Measurements from ENCODE around the gene IL27RA.

Gene IL27RA

GRCh38 chr19:14031719-14032480, at the start of gene IL27RA:
Gene IL27RA (plus strand): TSS chr19:14031762. CDS start chr19:14031873, 111 bp downstream.
- H3K27me3 ChIP-seq (ENCODE audit: insufficient read depth, low read length, poor library complexity, severe bottlenecking) = no peaks in the 10 kb centered on the region
- H3K4me2 ChIP-seq (ENCODE audit: low read depth, low read length, poor library complexity, severe bottlenecking) = peak within 1 kb of the TSS; percentile 74
- H3K9me3 ChIP-seq (ENCODE audit: insufficient read depth, low read depth, low read length) = no peaks in the 10 kb centered on the region
- peaks cover 5% of the 10 kb centered on the region for H3K4me1 ChIP-seq (ENCODE audit: insufficient read depth, low read length, poor library complexity, severe bottlenecking)
- TF ChIP-seq EZH2phosphoT487 (IDR thresholded peaks at IDR 0.05; ENCODE audit: borderline replicate concordance) (no peak), CTCF (conservative IDR thresholded peaks at IDR 0.05; ENCODE audit: low read length) (peak; percentile 78)
- H3K79me2 ChIP-seq (ENCODE audit: insufficient read depth, low read length) = peaks cover 10% of the 10 kb centered on the region; the same call in 1 of the 2 replicates
- H3K4me3 ChIP-seq (ENCODE audit: low read length, poor library complexity, severe bottlenecking) = peak within 1 kb of the TSS; percentile 76
- H3K9me2 ChIP-seq (replicated peaks; ENCODE audit: low read depth, low read length) = no peaks in the 10 kb centered on the region
- H4K20me1 ChIP-seq (ENCODE audit: insufficient read depth, low read length, poor library complexity, severe bottlenecking) = no peaks in the 10 kb centered on the region
- peak within 1 kb of the TSS; percentile 93 for H2AFZ ChIP-seq (ENCODE audit: low read length)
- H3F3A ChIP-seq (ENCODE audit: low read depth) = peaks cover 7% of the 10 kb centered on the region; the same call in 1 of the 2 replicates
- H3K9ac ChIP-seq (ENCODE audit: low read depth, low read length, poor library complexity, severe bottlenecking) = peak within 1 kb of the TSS; percentile 78
- no peaks in the 10 kb centered on the region for H3K36me3 ChIP-seq (ENCODE audit: insufficient read depth, low read length)

- Histone ChIP-seq H3K4me1 (ENCODE audit: insufficient read depth, low read length, poor library complexity, severe bottlenecking) (peaks cover 57% of the 10 kb centered on the region), H3K9me2 (replicated peaks; ENCODE audit: low read depth, low read length) (no peaks in the 10 kb centered on the region), H3K9ac (ENCODE audit: low read depth, low read length, poor library complexity, severe bottlenecking) (peak overlapping the region; percentile 57), H3K27me3 (ENCODE audit: insufficient read depth, low read length, poor library complexity, severe bottlenecking) (no peaks in the 10 kb centered on the region), H3K9me3 (ENCODE audit: insufficient read depth, low read depth, low read length) (no peaks in the 10 kb centered on the region), H4K20me1 (ENCODE audit: insufficient read depth, low read length, poor library complexity, severe bottlenecking) (no peaks in the 10 kb centered on the region), H3K4me3 (ENCODE audit: low read length, poor library complexity, severe bottlenecking) (no peak overlapping the region), H3F3A (ENCODE audit: low read depth) (peaks cover 4% of the 10 kb centered on the region), H3K4me2 (ENCODE audit: low read depth, low read length, poor library complexity, severe bottlenecking) (peak overlapping the region; percentile 50), H3K36me3 (ENCODE audit: insufficient read depth, low read length) (no peaks in the 10 kb centered on the region), H2AFZ (ENCODE audit: low read length) (no peak overlapping the region), H3K79me2 (ENCODE audit: insufficient read depth, low read length) (no peaks in the 10 kb centered on the region)
- TF ChIP-seq CTCF (conservative IDR thresholded peaks at IDR 0.05; ENCODE audit: low read length) (no peak), EZH2phosphoT487 (IDR thresholded peaks at IDR 0.05; ENCODE audit: borderline replicate concordance) (no peak)
Measured at GRCh38 chr19:13981988-13982501, 49.5 kb upstream of the IL27RA start.

- no peak for TF ChIP-seq EZH2phosphoT487 (IDR thresholded peaks at IDR 0.05; ENCODE audit: borderline replicate concordance)
- TF ChIP-seq CTCF (conservative IDR thresholded peaks at IDR 0.05; ENCODE audit: low read length) = no peak
- Histone ChIP-seq H3F3A (ENCODE audit: low read depth) (peaks cover 7% of the 10 kb centered on the region), H3K9me2 (replicated peaks; ENCODE audit: low read depth, low read length) (no peaks in the 10 kb centered on the region), H3K79me2 (ENCODE audit: insufficient read depth, low read length) (no peaks in the 10 kb centered on the region), H3K36me3 (ENCODE audit: insufficient read depth, low read length) (no peaks in the 10 kb centered on the region), H2AFZ (ENCODE audit: low read length) (no peak overlapping the region), H3K4me2 (ENCODE audit: low read depth, low read length, poor library complexity, severe bottlenecking) (peak overlapping the region; percentile 20), H3K4me3 (ENCODE audit: low read length, poor library complexity, severe bottlenecking) (no peak overlapping the region), H3K9me3 (ENCODE audit: insufficient read depth, low read depth, low read length) (no peaks in the 10 kb centered on the region), H3K9ac (ENCODE audit: low read depth, low read length, poor library complexity, severe bottlenecking) (no peak overlapping the region), H3K27me3 (ENCODE audit: insufficient read depth, low read length, poor library complexity, severe bottlenecking) (no peaks in the 10 kb centered on the region), H4K20me1 (ENCODE audit: insufficient read depth, low read length, poor library complexity, severe bottlenecking) (no peaks in the 10 kb centered on the region), H3K4me1 (ENCODE audit: insufficient read depth, low read length, poor library complexity, severe bottlenecking) (peaks cover 64% of the 10 kb centered on the region)
Measured at GRCh38 chr19:13982773-13983172, 48.8 kb upstream of the IL27RA start.
